Body of pancreas (tissue), 4 donors: ENCODE measurements around the gene NAV1. TPM values are rescaled to one million over a fixed set of nuclear protein-coding genes. Genes with fewer than 3 reads are reported as not detected.

ENCODE experiments used
- ATAC-seq: fragments of 150-250 bp; one replicate; pipeline ENCODE4 v1.9.1; 2016
- DNase-seq, 4 donors: peaks; one replicate each; pipeline ENCODE4 v3.0.0-alpha.2; 2019
- H3K27ac ChIP-seq, 4 donors: fragments of 200-600 bp; sonication (generic); 1 replicate in 3 of 4; 2 replicates in 1 of 4; pipeline versions ENCODE4 v1.5.1 to v1.6.1; 2016 to 2019; ENCODE audit warnings: mild to moderate bottlenecking in 1 of 4, mixed read lengths in 1 of 4, moderate library complexity in 1 of 4
- H3K27me3 ChIP-seq, 2 donors: fragments of 200-600 bp; sonication (generic); one replicate each; pipeline ENCODE4 v1.6.0; 2016; ENCODE audit warnings: mild to moderate bottlenecking in 1 of 2
- H3K36me3 ChIP-seq, 2 donors: fragments of 200-600 bp; sonication (generic); replicated peaks in 1 of 2; 2 replicates each; pipeline ENCODE4 v1.5.1; 2016; ENCODE audit warnings: low read depth in 2 of 2; ENCODE audit not compliant: insufficient read depth in 1 of 2
- H3K4me1 ChIP-seq: fragments of 200-600 bp; sonication (generic); one replicate; pipeline ENCODE4 v1.6.0; 2016
- H3K4me3 ChIP-seq, 2 donors: fragments of 200-600 bp; sonication (generic); 1 replicate in 1 of 2; 2 replicates in 1 of 2; pipeline ENCODE4 v1.5.1; 2016 to 2019
- H3K9me3 ChIP-seq, 3 donors: fragments of 200-600 bp; sonication (generic); 1 replicate in 2 of 3; 2 replicates in 1 of 3; pipeline ENCODE4 v1.5.1; 2016
- CTCF ChIP-seq, 7 experiments: fragments of 450-650 bp in 4 of 7; fragments of 200-600 bp in 3 of 7; sonication (generic) in 3 of 7; IDR thresholded peaks; one replicate each; pipeline ENCODE4 v1.5.1; 2016 to 2019; ENCODE audit warnings: antibody characterized with exemption in 7 of 7
- POLR2A ChIP-seq, 3 donors: fragments of 450-650 bp; IDR thresholded peaks; one replicate each; pipeline ENCODE4 v1.6.1; 2016; ENCODE audit warnings: antibody characterized with exemption in 3 of 3, mild to moderate bottlenecking in 2 of 3
- WGBS, 2 donors: methylation state at CpG; one replicate each; pipeline ENCODE4 v1.1.5; 2017; 5-methylcytosine and 5-hydroxymethylcytosine counted together
- intact Hi-C: fragments of 100-400 bp; cut with DNase I; formaldehyde crosslinking; loops from one replicate; pipeline ENCODE4 v1.15.1; 2023
- total RNA-seq, 2 donors: library from RNA; depleted of rRNA; stranded (reverse); fragments of >200 nt; gene quantifications; one replicate each; pipeline ENCODE4 v1.1.0, GENCODE V29; 2016

NAV1 gene
- total RNA-seq, 2 donors from 2014 or later, result 11.5 to 13.7 TPM

DNA sequence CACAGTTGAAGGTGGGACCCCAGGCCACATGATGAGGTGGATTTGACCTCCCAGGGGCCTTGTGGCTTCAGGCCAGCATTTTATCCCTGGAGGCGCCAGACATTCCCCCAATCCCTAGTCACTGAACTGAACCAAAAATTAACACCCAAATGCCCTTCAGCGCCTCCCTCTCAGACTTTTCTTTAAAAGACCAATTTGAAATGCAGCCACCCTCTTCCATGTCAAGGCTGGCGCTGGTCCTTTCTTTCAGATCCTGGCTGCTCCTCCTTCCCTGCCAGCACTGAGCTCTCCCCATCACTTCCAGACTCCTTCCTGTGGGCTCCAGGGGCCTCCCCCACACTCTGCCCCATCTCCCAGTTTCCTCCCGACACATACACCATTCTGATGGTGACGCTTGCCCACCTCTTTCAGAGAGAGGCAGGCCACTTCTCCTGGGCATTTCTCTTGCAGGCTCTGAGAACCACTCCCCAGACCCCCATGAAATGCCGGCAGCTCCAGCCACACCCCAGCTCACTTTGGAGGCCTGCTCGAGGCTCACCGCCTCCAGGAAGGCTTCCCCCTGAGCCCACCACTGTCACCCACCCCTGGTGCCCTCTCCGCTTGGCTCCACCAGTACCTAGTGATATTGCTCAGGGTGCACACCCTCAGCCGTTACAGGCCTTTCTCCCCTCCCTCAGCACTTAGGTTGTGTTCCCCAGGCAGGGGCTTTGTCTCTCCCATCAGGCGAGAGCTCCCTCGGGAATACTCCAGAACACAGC, 27.0 kb downstream of the NAV1 start:
- Histone ChIP-seq H3K4me3 (no peak overlapping the region), H3K4me1 (no peaks in the 10 kb centered on the region), H3K27ac (no peak overlapping the region), H3K36me3 (no peaks in the 10 kb centered on the region), H3K9me3 (no peaks in the 10 kb centered on the region), H3K27me3 (no peaks in the 10 kb centered on the region)
- WGBS, 2 donors, result 87 to 91% methylated on average over 12 of the region's 12 CpGs
- intact Hi-C loops, result no loop called here
- no peak for TF ChIP-seq CTCF (IDR thresholded peaks at IDR 0.05)
- no peak for TF ChIP-seq POLR2A (IDR thresholded peaks at IDR 0.05)
- no peak for DNase-seq
- ATAC-seq, result no peak

GRCh38 chr1:201566529-201566823, 27.5 kb downstream of the NAV1 start:
- H3K36me3 ChIP-seq, result no peaks in the 10 kb centered on the region
- WGBS, 2 donors, result 65 to 79% methylated on average over 2 of the region's 2 CpGs
- no peak for DNase-seq
- H3K27ac ChIP-seq, result no peak overlapping the region
- no peaks in the 10 kb centered on the region for H3K9me3 ChIP-seq
- TF ChIP-seq POLR2A (IDR thresholded peaks at IDR 0.05), result no peak
- ATAC-seq, result no peak
- intact Hi-C loops, result no loop called here
- no peaks in the 10 kb centered on the region for H3K27me3 ChIP-seq
- H3K4me3 ChIP-seq, result no peak overlapping the region
- H3K4me1 ChIP-seq, result no peaks in the 10 kb centered on the region

GRCh38 chr1:201566933-201567801, 28.2 kb downstream of the NAV1 start:
- Histone ChIP-seq H3K27me3 (no peaks in the 10 kb centered on the region), H3K9me3 (no peaks in the 10 kb centered on the region), H3K36me3 (no peaks in the 10 kb centered on the region), H3K27ac (no peak overlapping the region), H3K4me1 (no peaks in the 10 kb centered on the region), H3K4me3 (no peak overlapping the region)
- ATAC-seq, result no peak
- 80 to 83% methylated on average over 4 to 10 of the region's 10 CpGs for WGBS, 2 donors
- TF ChIP-seq CTCF (IDR thresholded peaks at IDR 0.05) (no peak), POLR2A (IDR thresholded peaks at IDR 0.05) (no peak)
- no peak for DNase-seq
- intact Hi-C loops, result no loop called here

DNA sequence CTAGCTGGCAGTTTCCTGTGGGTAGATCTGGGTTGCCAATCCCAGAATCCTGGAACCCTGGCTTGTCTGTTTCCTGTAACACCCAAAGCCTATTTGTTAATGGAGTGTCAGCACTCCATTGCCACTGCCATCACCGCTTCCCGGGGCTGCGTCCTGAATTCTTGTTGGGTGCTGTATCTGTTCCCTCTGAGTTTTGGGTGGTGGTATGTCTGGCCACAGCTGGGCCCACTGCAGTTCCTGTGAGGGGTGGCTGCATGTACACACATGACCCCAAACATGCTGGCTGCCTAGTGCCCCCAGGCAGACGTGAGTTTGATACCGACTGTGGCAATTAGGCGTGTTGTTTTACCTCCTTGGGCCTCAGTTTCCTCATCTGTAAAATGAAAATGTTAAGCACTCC, 29.3 kb downstream of the NAV1 start:
- TF ChIP-seq POLR2A (IDR thresholded peaks at IDR 0.05) (no peak), CTCF (IDR thresholded peaks at IDR 0.05) (no peak)
- Histone ChIP-seq H3K36me3 (no peaks in the 10 kb centered on the region), H3K4me3 (no peak overlapping the region), H3K4me1 (no peaks in the 10 kb centered on the region), H3K27me3 (no peaks in the 10 kb centered on the region), H3K27ac (no peak overlapping the region), H3K9me3 (no peaks in the 10 kb centered on the region)
- no peak for DNase-seq
- WGBS, 2 donors, result 81 to 88% methylated on average over 3 to 6 of the region's 6 CpGs
- ATAC-seq, result no peak
- intact Hi-C loops, result no loop called here

GRCh38 chr1:201568859-201569294, 29.9 kb downstream of the NAV1 start:
- DNase-seq (no peak), ATAC-seq (no peak)
- intact Hi-C loops, result no loop called here
- no peaks in the 10 kb centered on the region for H3K4me1 ChIP-seq
- H3K27ac ChIP-seq, result no peak overlapping the region
- TF ChIP-seq CTCF (IDR thresholded peaks at IDR 0.05) (no peak), POLR2A (IDR thresholded peaks at IDR 0.05) (no peak)
- no peaks in the 10 kb centered on the region for H3K36me3 ChIP-seq
- 86 to 90% methylated on average over 2 to 4 of the region's 4 CpGs for WGBS, 2 donors
- no peaks in the 10 kb centered on the region for H3K9me3 ChIP-seq
- no peak overlapping the region for H3K4me3 ChIP-seq
- no peaks in the 10 kb centered on the region for H3K27me3 ChIP-seq
